H7 (cell line): ENCODE results near the gene STARD3. TPM values are rescaled to one million over a fixed set of nuclear protein-coding genes. Genes with fewer than 3 reads are reported as not detected.
A peak's percentile ranks its signal among the peaks of the same experiment; 100 is the strongest.

Source experiments
- DNase-seq: peaks from one replicate; pipeline ENCODE4 v3.0.0; 2012
- H3K27me3 ChIP-seq: 2 replicates; pipeline ENCODE4 v1.6.0; 2011; ENCODE audit warnings: mild to moderate bottlenecking, low read length; ENCODE audit not compliant: control insufficient read depth, insufficient read depth
- H3K36me3 ChIP-seq: replicated peaks from 2 replicates; pipeline ENCODE4 v1.5.1; 2011; ENCODE audit warnings: low read length; ENCODE audit not compliant: control insufficient read depth, insufficient read depth
- H3K4me3 ChIP-seq: 2 replicates; pipeline ENCODE4 v1.5.1; 2011; ENCODE audit warnings: low read depth, mild to moderate bottlenecking, control low read depth, low read length, moderate library complexity; ENCODE audit not compliant: insufficient read depth
- total RNA-seq: library from RNA; depleted of rRNA; stranded (reverse); fragments of >200 nt; shearing (Covaris generic); gene quantifications from 2 replicates; pipeline ENCODE4 v1.2.3, GENCODE V29; 2014

Gene STARD3
- total RNA-seq, 1 experiment from 2014 or later: 55.6 TPM

- DNase-seq: peak; percentile 66
- Histone ChIP-seq H3K36me3 (no peaks in the 10 kb centered on the region), H3K4me3 (no peak overlapping the region), H3K27me3 (peaks cover 98% of the 10 kb centered on the region)
Measured at GRCh38 chr17:39600288-39600996, 36.5 kb upstream of the STARD3 start.

- H3K4me3 ChIP-seq: no peak overlapping the region
- H3K27me3 ChIP-seq: peaks cover 98% of the 10 kb centered on the region
- no peaks in the 10 kb centered on the region for H3K36me3 ChIP-seq
- peak; percentile 86 for DNase-seq
Measured at GRCh38 chr17:39600997-39601597, 35.8 kb upstream of the STARD3 start.

GRCh38 chr17:39601758-39602532 is 35.0 kb upstream of the STARD3 start:
- DNase-seq: peak; percentile 54
- H3K36me3 ChIP-seq: no peaks in the 10 kb centered on the region
- H3K4me3 ChIP-seq: no peak overlapping the region
- H3K27me3 ChIP-seq: peaks cover 98% of the 10 kb centered on the region

GRCh38 chr17:39602533-39603303 is 34.2 kb upstream of the STARD3 start:
- Histone ChIP-seq H3K4me3 (no peak overlapping the region), H3K36me3 (no peaks in the 10 kb centered on the region), H3K27me3 (peaks cover 98% of the 10 kb centered on the region)
- peak; percentile 36 for DNase-seq

GRCh38 chr17:39603304-39604016 is 33.5 kb upstream of the STARD3 start:
- H3K36me3 ChIP-seq: no peaks in the 10 kb centered on the region
- peaks cover 98% of the 10 kb centered on the region for H3K27me3 ChIP-seq
- H3K4me3 ChIP-seq: peak overlapping the region; percentile 6; the same call in 1 of the 2 replicates
- DNase-seq: peak; percentile 62

- peak; percentile 80 for DNase-seq
- peak overlapping the region; percentile 5; the same call in 1 of the 2 replicates for H3K4me3 ChIP-seq
- H3K36me3 ChIP-seq: no peaks in the 10 kb centered on the region
- peaks cover 98% of the 10 kb centered on the region for H3K27me3 ChIP-seq
Measured at GRCh38 chr17:39604911-39605491, 31.9 kb upstream of the STARD3 start.

- H3K36me3 ChIP-seq: no peaks in the 10 kb centered on the region
- H3K4me3 ChIP-seq: no peak overlapping the region
- H3K27me3 ChIP-seq: peaks cover 95% of the 10 kb centered on the region
- DNase-seq: peak; percentile 84
Measured at GRCh38 chr17:39605492-39606433, 31.2 kb upstream of the STARD3 start.

GRCh38 chr17:39606434-39607056 is 30.4 kb upstream of the STARD3 start:
- Histone ChIP-seq H3K27me3 (peaks cover 95% of the 10 kb centered on the region), H3K4me3 (peak overlapping the region; percentile 19), H3K36me3 (no peaks in the 10 kb centered on the region)
- peak; percentile 89 for DNase-seq

GRCh38 chr17:39607057-39607850 is 29.7 kb upstream of the STARD3 start:
- H3K4me3 ChIP-seq: peak overlapping the region; percentile 20
- peaks cover 89% of the 10 kb centered on the region for H3K27me3 ChIP-seq
- H3K36me3 ChIP-seq: no peaks in the 10 kb centered on the region
- peak; percentile 86 for DNase-seq

- DNase-seq: no peak
- peak within 1 kb of the TSS; percentile 20 for H3K4me3 ChIP-seq
Measured at GRCh38 chr17:39607851-39608130, 29.2 kb upstream of the STARD3 start, which contains the start of gene NEUROD2. Gene NEUROD2 (minus strand): TSS chr17:39607920. CDS start chr17:39606599, 1,321 bp downstream.

GRCh38 chr17:39608142-39608981 is 28.6 kb upstream of the STARD3 start:
- DNase-seq: peak; percentile 72
- Histone ChIP-seq H3K4me3 (no peak overlapping the region), H3K36me3 (no peaks in the 10 kb centered on the region), H3K27me3 (peaks cover 87% of the 10 kb centered on the region)

More at GRCh38 chr17:39607851-39608130, 29.2 kb upstream of the STARD3 start, which contains the start of gene NEUROD2:
- peaks cover 87% of the 10 kb centered on the region for H3K27me3 ChIP-seq
- H3K36me3 ChIP-seq: no peaks in the 10 kb centered on the region
